ENCODE measurements around the gene HES3. TPM values are rescaled to one million over a fixed set of nuclear protein-coding genes. Genes with fewer than 3 reads are reported as not detected.

The HES3 gene
- total and polyA plus RNA-seq, 10 of the 15 experiments (the other 5 are each of a cell fraction or from before 2014, with no cell fraction given), result not detected

- intact Hi-C loops (cut with micrococcal nuclease; ENCODE audit: unreplicated experiment), result no loop called here
- TSS peak; percentile 81 for BruUV-seq (replicated peaks)
- ChIA-PET POLR2A (interaction anchor here (0.8 to 2.4 kb wide), 4 partner anchors 10 to 181 kb away, joined by 3 to 10 read pairs (median 4); partner anchors contain the start of gene ICMT), RAD21 (ENCODE audit: unreplicated experiment) (interaction anchor here (0.6 to 1.5 kb wide), 4 partner anchors 26 to 56 kb away, joined by 3 to 10 read pairs (median 4); partner anchors contain the start of gene ICMT), CTCF (interaction anchor here (0.6 to 4.1 kb wide), 6 partner anchors 13 to 39 kb away, joined by 3 to 17 read pairs (median 4); no protein-coding TSS in a partner anchor), SMC1A (ENCODE audit: uncharacterized antibody, unreplicated experiment) (interaction anchor here (0.8 to 1.8 kb wide), 2 partner anchors 9 to 18 kb away, joined by 3 read pairs; no protein-coding TSS in a partner anchor)
- in situ Hi-C loops (cut with MboI), result no loop called here
- Histone ChIP-seq H3K4me3 (peak overlapping the region; percentile 75), H2AFZ (ENCODE audit: control insufficient read depth, low read depth, low read length) (no peak overlapping the region), H3K9me3 (replicated peaks; ENCODE audit: control insufficient read depth, insufficient read depth, low read length) (no peaks in the 10 kb centered on the region), H3K4me2 (ENCODE audit: control insufficient read depth, insufficient read depth) (peak overlapping the region; percentile 92), H3K27ac (ENCODE audit: control insufficient read depth, insufficient read depth) (no peak overlapping the region), H3K27me3 (replicated peaks in 1 of 2; ENCODE audit: control insufficient read depth in 2 of 2, insufficient read depth in 2 of 2, low read length in 1 of 2) (no peaks in the 10 kb centered on the region), H3K9ac (ENCODE audit: control insufficient read depth, insufficient read depth, low read length) (peak overlapping the region; percentile 88; the same call in 1 of the 2 replicates), H3K36me3 (ENCODE audit: control insufficient read depth in 2 of 2, insufficient read depth in 2 of 2, low read length in 1 of 2) (peaks cover 0 to 6% of the 10 kb centered on the region in 2 experiments; a peak in 3 of 4 replicates), H3K4me1 (ENCODE audit: control insufficient read depth, insufficient read depth, low read length) (peaks cover 21% of the 10 kb centered on the region), H4K20me1 (ENCODE audit: control insufficient read depth, insufficient read depth) (no peaks in the 10 kb centered on the region), H3K79me2 (ENCODE audit: control insufficient read depth, insufficient read depth, low read length) (peaks cover 9% of the 10 kb centered on the region)
- FAIRE-seq, result no peak
- DNase-seq (ENCODE audit: low read depth, low spot score), result no peak
- no peak for ATAC-seq
- WGBS (ENCODE audit: insufficient coverage, insufficient replicate concordance, low lambda C conversion rate, missing lambda C conversion rate), result 95% methylated on average over 14 of the region's 19 CpGs
- TF ChIP-seq RCOR1 (conservative IDR thresholded peaks at IDR 0.05; ENCODE audit: low read depth, low read length), result no peak
- no peak for TF ChIP-seq JUND (IDR thresholded peaks at IDR 0.05; ENCODE audit: low read depth, low read length)
- no peak for TF ChIP-seq BACH1 (IDR thresholded peaks at IDR 0.05; ENCODE audit: borderline replicate concordance)
- TF ChIP-seq CHD4 (IDR thresholded peaks at IDR 0.05), result no peak
- no peak for TF ChIP-seq ZNF384 (IDR thresholded peaks at IDR 0.05; ENCODE audit: borderline replicate concordance, low read depth, low read length)
- no peak for TF ChIP-seq ZNF274 (IDR thresholded peaks at IDR 0.05; ENCODE audit: insufficient read depth, insufficient read length)
- no peak for TF ChIP-seq NFYA (IDR thresholded peaks at IDR 0.05; ENCODE audit: borderline replicate concordance, low read depth, low read length)
- no peak for TF ChIP-seq E2F4 (IDR thresholded peaks at IDR 0.05; ENCODE audit: low read depth, low read length)
- TF ChIP-seq, protein P1, sequence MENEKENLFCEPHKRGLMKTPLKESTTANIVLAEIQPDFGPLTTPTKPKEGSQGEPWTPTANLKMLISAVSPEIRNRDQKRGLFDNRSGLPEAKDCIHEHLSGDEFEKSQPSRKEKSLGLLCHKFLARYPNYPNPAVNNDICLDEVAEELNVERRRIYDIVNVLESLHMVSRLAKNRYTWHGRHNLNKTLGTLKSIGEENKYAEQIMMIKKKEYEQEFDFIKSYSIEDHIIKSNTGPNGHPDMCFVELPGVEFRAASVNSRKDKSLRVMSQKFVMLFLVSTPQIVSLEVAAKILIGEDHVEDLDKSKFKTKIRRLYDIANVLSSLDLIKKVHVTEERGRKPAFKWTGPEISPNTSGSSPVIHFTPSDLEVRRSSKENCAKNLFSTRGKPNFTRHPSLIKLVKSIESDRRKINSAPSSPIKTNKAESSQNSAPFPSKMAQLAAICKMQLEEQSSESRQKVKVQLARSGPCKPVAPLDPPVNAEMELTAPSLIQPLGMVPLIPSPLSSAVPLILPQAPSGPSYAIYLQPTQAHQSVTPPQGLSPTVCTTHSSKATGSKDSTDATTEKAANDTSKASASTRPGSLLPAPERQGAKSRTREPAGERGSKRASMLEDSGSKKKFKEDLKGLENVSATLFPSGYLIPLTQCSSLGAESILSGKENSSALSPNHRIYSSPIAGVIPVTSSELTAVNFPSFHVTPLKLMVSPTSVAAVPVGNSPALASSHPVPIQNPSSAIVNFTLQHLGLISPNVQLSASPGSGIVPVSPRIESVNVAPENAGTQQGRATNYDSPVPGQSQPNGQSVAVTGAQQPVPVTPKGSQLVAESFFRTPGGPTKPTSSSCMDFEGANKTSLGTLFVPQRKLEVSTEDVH (IDR thresholded peaks at IDR 0.05; ENCODE audit: low read depth, partially characterized antibody), result no peak
- TF ChIP-seq FOXK2 (IDR thresholded peaks at IDR 0.05), result no peak
- no peak for TF ChIP-seq NR2C1 (IDR thresholded peaks at IDR 0.05)
- no peak for TF ChIP-seq KAT2A (conservative IDR thresholded peaks at IDR 0.05; ENCODE audit: control insufficient read depth, low read depth, low read length)
- TF ChIP-seq LARP7 (IDR thresholded peaks at IDR 0.05), result no peak
- TF ChIP-seq, protein P2, sequence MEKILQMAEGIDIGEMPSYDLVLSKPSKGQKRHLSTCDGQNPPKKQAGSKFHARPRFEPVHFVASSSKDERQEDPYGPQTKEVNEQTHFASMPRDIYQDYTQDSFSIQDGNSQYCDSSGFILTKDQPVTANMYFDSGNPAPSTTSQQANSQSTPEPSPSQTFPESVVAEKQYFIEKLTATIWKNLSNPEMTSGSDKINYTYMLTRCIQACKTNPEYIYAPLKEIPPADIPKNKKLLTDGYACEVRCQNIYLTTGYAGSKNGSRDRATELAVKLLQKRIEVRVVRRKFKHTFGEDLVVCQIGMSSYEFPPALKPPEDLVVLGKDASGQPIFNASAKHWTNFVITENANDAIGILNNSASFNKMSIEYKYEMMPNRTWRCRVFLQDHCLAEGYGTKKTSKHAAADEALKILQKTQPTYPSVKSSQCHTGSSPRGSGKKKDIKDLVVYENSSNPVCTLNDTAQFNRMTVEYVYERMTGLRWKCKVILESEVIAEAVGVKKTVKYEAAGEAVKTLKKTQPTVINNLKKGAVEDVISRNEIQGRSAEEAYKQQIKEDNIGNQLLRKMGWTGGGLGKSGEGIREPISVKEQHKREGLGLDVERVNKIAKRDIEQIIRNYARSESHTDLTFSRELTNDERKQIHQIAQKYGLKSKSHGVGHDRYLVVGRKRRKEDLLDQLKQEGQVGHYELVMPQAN (conservative IDR thresholded peaks at IDR 0.05), result no peak
- no peak for TF ChIP-seq RFX5 (IDR thresholded peaks at IDR 0.05; ENCODE audit: low read depth, low read length)
- no peak for TF ChIP-seq CREB1 (IDR thresholded peaks at IDR 0.05; ENCODE audit: low read depth)
- TF ChIP-seq SUPT20H (IDR thresholded peaks at IDR 0.05; ENCODE audit: borderline replicate concordance, control insufficient read depth, low read depth, low read length), result no peak
- TF ChIP-seq PAX5 (IDR thresholded peaks at IDR 0.05; ENCODE audit: borderline replicate concordance, low read depth, low read length), result no peak
Measured at GRCh38 chr1:6207075-6207885, 36.7 kb upstream of the HES3 start.

Measured in GM12878 (cell line).